Non-pigmented ciliary epithelial cell (primary cell): ENCODE results near the gene SLC16A11.
"Not testable (repeated sequence)": the region's sequence is repeated elsewhere in the genome, so short reads cannot be mapped to it uniquely, and the experiment has no call there.

Source experiments
- DNase-seq: peaks from one replicate; pipeline ENCODE4 v3.0.0-alpha.2; 2010; ENCODE audit warnings: low read depth

The SLC16A11 gene, protein sequence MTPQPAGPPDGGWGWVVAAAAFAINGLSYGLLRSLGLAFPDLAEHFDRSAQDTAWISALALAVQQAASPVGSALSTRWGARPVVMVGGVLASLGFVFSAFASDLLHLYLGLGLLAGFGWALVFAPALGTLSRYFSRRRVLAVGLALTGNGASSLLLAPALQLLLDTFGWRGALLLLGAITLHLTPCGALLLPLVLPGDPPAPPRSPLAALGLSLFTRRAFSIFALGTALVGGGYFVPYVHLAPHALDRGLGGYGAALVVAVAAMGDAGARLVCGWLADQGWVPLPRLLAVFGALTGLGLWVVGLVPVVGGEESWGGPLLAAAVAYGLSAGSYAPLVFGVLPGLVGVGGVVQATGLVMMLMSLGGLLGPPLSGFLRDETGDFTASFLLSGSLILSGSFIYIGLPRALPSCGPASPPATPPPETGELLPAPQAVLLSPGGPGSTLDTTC

DNA sequence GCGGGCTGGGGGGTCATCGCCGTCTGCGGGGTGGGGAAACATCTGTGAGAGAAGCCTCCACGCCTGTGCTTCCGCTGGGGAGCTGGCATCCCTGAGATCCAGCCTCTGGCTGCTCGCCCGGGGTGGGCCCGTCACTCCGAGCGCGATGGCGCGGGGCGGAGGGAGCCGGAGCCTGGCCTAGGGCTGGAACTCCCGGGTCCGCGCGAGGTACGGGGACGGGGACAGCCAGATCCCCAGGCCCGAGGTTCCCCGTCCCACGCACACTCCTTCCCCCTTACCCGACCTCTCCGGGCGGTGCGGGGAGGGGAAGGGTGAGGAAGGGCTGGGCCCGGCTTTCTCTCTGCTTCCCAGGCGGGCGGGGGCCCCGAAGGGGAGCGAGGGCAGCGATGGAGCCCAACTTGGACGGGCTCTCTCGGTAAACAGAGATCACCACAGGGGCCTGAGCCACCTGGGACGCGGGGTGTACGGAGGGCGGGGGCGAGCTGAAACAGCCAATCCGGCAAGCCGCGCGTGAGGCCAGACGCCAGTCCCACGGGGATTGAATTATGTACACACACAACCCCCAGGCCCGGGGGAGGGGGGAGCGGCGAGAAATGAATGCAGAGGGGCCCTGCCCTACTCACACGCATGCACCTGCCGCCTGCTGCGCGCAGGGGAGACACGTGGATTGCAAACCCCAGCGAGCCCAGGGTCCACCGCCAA lies at the start of gene SLC16A11:
TSS of gene SLC16A11 (minus strand) at position 596 of the 702 bp plus-strand sequence. CDS start at position 17, 579 bp downstream.
- DNase-seq = no peak

DNA sequence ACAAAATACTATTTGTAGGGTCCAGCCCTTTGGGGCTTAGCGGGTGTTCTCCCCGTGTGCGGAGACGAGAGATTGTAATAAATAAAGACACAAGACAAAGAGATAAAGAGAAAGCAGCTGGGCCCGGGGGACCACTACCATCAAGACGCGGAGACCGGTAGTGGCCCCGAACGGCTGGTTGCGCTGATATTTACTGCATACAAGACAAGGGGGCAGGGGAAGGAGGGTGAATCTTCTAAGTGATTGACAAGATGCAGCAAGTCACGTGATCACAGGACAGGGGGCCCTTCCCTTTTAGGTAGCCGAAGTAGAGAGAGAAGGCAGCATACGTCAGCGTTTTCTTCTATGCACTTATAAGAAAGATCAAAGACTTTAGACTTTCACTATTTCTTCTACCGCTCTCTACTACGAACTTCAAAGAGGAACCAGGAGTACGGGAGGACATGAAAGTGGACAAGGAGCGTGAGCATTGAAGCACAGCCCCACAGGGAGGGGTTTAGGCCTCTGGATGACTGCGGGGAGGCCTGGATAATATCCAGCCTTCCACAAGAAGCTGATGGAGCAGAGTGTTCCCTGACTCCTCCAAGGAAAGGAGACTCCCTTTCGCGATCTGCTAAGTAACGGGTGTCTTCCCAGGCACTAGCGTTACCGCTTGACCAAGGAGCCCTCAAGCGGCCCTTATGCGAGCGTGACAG lies 47.6 kb upstream of the SLC16A11 start:
- DNase-seq = not testable (repeated sequence)

DNA sequence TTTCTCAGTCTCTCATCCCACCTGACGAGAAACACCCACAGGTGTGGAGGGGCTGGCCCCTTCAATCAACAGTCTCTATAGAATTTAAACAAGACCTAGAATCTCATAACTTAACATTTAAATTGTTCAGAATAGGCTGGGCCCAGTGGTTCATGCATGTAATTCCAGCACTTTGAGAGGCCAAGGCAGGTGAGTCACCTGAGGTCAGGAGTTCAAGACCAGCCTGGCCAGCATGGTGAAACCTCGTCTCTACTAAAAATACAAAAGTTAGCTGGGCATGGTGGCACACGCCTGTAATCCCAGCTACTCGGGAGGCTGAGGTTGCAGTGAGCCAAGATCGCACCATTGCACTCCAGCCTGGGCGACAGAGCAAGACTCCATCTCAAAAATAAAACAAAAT lies 45.7 kb upstream of the SLC16A11 start:
- not testable (repeated sequence) for DNase-seq

DNA sequence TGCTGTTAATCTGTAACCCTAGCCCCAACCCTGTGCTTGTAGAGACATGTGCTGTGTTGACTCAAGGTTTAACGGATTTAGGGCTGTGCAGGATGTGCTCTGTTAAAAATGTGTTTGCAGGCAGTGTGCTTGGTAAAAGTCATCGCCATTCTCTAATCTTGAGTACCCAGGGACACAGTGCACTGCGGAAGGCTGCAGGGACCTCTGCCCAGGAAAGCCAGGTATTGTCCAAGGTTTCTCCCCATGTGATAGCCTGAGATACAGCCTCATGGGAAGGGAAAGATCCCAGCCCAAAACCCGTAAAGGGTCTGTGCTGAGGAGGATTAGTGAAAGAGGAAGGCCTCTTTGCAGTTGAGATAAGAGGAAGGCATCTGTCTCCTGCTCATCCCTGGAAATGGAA lies 44.5 kb upstream of the SLC16A11 start:
- DNase-seq = not testable (repeated sequence)

DNA sequence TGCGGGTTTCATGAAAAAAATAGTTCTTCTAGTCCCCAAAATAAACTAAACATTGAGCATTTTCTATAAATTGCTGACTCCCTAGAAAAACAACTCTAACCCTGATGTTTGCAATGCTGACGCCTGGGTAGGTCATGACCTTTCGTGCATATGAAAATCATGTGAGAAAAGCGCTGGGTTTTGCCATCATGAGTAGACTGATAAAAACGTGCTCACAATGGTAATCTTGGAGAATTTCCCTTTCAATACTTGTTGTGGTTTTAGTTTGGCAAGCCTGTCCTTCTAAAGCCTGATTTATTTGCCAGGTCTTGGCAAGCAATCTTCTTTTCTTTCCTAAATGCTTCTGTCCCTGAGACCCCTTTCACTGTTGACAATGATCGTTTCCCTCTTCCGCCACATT lies 40.2 kb upstream of the SLC16A11 start:
- DNase-seq = no peak

DNA sequence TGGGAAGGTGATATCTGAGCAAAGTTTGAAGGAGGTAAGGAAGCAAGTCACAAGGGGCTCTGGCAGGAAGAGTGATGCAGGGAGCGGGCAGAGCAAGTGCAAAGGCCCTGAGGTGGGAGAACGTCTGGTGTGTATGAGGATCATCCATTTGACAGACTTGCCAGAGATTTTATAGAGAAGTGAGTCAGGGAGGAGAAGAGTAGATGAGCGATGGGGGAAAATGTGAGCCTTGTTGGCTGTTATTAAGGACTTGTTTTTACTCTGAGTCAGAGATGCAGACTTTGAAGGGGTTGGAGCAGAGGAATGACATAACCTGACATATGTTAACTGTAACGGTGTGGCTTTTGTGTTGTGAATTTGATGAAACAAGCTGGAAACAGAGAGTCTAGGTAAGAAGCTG lies 39.7 kb upstream of the SLC16A11 start:
- no peak for DNase-seq

DNA sequence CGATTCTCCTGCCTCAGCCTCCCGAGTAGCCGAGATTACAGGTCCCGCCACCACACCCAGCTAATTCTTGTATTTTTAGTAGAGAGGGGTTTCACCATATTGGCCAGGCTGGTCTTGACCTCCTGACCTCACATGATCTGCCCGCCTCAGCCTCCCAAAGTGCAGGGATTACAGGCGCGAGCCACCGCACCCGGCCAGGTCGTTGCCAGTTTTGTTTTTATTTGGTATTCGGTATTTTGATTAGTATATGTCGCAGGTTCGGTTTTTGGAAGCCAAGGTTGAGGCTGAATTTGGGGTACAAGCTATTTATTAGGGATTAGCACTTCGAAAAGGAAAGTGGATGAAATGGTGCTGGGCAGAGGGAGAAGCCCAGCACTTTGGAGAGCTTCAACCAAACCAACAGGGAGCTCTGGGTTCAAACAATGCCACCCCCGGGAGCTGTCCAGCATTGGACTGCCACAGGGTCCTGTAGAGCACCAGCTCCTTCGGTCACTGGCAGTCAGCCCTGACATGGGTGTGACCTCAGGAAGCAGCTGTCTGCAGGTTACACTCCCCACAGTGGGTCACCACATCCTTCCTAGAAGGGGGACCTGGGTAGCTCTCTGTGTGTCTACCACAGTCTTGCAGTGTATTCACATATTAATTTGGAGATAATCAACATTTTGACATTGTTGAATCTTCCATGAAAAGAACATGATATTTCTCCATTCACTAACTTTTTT lies 37.6 kb upstream of the SLC16A11 start:
- no peak for DNase-seq

DNA sequence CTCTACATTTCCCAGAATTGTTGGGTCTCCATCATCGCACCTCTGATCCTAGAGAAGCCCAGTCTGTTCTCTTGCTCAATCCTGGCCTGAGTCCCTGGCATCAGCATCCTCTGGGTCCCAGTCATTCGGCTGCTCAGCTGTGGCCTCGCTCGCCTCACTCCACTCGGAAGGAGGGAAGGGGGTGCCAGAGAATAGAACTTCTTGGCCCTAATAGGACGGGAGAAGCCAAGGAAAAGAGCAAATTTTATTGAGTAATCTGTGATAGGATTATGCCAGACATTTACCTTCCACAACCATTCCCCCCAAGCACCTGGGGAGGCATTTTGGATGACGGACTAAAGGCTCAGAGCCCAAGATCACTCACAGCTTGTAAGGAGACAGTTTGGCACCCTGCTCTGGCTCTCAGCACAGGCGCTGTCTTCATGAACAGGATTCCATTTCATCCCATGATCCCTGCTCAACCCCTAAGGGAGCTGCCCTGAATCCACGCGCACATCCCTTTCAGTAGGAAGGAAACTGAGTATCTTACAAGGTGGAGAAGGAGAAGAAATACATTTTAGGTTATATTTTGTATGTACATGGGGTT lies 36.7 kb upstream of the SLC16A11 start:
- no peak for DNase-seq

DNA sequence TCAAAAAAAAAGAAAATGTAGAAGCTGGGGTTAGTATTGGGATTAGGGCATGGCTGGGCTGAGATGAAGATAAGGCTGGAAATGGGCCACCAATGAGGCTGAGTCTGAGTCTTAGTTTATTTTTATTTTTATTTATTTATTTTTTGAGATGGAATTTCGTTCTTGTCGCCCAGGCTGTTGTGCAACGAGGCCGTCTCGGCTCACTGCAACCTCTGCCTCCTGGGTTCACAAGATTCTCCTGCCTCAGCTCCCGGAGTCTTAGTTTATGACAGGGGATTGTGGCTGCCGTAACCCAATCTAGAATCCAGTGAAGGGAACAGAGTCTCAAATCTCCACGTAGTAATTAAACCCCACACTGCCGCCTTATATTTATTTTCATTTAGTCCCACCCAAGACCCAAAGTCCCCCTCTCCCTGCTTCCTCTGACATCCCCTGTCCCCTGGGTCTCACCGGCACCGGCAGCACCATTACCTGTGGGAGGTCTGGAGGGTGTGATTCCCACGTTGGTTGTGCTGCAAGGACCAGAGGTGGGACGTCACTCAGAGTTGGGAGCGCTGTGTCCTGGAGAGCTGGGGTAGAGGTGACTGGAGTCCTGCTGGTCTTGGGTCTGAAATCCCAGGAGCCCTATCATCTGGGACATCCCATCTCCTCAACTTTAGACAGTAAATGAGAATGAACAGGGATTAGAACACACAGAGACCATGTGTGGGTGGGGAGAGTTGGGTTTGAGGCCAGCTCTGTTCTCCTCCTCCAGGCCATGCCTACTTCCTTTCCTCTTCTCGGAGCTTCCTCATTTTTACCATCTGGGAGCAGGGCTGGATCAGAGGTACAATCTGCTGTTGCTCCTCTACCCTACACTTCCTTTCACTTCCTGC lies 35.9 kb upstream of the SLC16A11 start, which contains the start of gene CLEC10A:
TSS of gene CLEC10A (minus strand) at position 671 of the 875 bp plus-strand sequence. CDS start 1,439 bp downstream, outside the sequence.
- no peak for DNase-seq

DNA sequence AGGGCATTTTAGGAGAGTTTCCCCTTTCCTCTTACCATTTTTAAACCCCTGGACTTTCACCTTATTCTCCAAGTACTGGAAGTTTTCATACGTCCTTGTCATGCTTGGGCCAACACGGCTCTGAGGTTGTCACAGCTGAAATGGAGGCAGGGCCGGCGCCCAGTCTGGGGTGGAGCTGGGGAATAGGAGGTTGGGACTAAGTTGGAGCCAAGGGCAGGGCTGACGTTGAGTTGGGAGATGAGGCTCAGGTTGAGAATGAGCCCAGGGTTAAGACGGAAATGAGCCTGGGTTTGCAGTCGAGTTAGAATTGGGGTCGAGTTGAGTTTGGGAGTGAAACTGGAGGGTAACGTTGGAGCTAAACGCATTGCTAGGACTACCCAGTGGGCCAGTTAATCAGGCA lies 34.8 kb upstream of the SLC16A11 start:
- DNase-seq = no peak

DNA sequence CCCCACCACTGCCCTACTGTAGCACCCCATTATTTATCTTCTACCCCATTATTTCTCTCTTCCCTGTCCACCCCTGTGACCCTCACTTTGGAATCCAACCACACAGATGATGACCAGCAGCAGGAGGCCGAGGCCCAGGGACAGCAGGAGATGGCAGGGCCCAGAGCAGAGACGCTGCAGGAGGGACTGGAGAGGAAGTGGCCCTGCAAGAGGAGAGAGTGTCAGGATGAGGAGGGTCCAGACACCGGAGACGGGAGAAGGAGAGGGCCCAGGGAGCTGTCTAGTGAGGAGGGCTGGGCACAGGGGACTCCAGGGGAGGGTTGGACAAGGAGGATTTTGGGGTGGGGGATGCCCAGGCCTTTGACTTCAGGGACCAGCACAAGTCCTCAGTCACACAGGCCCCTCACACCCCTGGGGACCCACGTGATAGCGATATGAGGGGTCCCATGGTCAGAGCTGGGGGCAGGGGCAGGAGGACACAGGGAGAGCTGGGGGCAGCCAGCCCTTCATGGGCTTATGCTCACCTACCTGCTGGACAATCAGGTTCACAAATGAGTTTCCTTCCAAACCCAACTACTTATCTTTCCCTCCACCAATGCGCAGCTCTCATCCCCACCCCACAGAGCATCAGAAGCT lies 34.1 kb upstream of the SLC16A11 start:
- no peak for DNase-seq

DNA sequence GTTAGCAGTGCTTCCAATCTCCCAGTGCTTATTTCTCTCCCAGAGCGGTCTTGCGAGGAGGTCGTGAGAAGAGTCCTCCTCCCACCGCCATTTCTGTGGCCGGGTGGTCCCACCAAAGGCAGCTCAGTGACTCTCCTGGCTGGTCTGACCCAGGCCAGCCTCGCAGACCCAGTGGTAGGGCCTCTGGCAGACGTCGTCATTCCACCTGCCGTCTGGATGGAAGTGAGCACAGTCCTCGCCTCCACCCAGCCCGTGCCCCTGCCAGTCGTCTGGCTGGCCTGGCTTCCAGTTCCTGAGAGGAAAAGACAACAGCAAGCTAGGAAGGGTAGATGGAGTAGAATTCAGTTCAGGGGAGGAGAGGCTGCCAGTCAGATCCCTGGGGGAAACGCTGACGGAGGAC lies 31.0 kb upstream of the SLC16A11 start:
- DNase-seq = no peak

DNA sequence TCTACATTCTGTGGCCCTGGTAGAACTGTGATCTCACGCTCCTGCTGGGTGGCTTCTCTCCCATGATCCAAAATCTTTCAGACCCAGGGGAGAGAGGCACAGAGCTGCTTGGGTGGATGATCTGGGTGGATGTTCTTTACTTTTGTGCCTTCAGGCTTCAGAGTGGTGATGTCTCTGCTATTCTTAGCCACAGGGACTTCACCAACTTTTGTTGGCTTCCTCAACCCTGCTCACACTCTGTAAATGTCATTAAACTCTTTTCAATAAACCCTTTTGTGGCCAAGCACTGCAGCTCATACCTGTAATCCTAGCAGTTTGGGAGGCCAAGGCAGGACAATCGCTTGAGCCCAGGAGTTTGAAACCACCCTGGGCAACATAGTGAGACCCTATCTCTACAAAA lies 28.5 kb upstream of the SLC16A11 start:
- no peak for DNase-seq

DNA sequence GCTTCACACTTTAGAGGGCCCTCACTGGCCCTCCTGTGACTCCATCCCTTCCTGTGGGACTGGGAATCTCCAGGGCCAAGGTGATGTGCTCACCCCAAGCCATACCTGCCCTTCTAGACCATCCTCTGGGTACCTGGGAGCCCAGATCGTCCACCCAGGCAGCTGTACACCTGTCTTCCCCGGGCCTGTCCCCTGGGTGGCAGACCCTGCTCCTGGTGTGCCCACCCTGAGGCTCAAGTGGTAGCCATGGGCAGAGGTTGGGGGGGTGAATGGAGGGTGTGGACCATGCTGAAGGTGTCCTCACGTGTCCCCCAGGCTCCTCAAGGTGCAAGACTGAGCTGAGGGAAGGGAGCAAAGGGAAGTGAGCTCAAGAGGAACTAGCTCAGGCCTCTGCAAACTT lies 26.8 kb upstream of the SLC16A11 start:
- DNase-seq = no peak

DNA sequence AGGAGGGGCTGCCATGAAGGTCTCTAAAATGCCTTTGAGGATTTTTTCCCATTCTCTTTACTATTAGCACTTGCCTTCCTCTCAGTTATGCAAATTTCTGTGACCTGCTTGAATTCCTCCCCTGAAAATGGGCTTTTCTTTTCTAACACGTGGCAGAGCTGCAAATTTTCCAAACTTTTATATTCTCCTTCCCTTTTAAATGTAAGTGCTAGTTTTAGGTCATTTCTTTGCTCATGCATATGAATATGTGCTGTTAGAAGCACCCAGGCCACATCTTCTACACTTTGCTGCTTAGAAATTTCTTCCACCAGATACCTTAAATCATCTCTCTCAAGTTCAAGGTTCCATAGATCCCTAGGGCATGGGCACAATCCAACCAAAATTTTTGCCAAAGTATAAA lies 24.4 kb upstream of the SLC16A11 start:
- DNase-seq = no peak

DNA sequence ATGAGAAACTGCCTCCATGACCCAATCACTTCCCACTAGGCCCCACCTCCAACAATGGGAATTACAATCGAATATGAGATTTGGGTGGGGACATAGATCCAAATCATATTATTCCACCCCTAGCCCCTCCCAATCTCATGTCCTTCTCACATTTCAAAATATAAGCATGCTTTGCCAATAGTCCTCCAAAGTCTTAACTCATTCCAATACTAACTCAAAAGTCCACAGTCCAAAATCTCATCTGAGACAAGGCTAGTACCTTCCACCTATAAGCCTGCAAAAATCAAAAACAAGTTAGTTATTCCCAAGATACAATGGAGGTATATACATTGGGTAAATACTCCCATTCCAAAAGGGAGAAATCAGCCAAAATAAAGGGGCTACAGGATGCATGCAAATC lies 23.3 kb upstream of the SLC16A11 start:
- no peak for DNase-seq

DNA sequence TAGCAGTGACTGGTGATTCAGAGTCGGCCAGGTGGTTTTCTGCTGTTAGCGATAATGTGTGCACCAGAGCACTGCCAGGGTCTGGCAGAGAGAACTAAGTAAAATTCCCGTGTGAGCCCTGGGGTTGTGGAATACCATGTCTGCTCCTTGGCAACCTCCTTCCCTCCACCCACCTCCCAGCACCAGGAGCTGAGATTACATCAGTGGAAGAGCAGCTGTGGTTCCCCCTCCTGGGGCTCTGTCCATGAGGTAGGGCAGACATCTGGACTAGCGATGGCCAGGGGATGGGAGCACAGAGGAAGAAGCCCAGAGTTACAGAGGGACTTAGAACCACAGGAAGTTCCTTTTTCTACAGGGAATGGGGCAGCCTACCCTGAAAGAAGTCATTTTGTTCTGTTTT lies 20.4 kb upstream of the SLC16A11 start:
- DNase-seq = no peak

DNA sequence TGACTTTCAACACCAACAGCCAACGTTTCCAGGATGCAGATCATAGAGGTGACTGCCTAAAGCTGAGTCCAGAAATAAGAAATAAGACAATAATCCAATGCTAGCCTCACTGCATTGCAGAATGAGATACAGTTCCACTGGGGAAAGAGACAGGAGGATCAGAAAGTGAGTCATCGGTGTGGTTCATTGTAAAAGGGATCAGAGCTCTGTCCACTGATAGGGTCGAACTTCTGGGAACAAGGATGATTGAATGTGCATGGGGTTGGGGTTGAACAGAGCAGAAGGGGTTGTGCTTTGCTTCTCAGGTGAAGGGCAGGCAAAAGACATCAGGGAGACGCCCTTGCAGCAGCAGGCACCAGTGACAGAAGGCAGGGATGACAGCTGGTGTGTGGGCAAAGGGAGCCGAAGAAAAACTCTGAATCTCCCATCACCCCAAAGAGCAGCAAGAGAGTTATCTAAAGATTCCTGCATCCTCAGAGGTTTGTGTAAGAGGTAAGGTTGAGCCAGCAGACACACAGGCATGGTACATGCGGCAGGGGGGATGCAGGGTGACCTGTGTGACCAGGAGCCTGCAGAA lies 19.7 kb upstream of the SLC16A11 start:
- no peak for DNase-seq

DNA sequence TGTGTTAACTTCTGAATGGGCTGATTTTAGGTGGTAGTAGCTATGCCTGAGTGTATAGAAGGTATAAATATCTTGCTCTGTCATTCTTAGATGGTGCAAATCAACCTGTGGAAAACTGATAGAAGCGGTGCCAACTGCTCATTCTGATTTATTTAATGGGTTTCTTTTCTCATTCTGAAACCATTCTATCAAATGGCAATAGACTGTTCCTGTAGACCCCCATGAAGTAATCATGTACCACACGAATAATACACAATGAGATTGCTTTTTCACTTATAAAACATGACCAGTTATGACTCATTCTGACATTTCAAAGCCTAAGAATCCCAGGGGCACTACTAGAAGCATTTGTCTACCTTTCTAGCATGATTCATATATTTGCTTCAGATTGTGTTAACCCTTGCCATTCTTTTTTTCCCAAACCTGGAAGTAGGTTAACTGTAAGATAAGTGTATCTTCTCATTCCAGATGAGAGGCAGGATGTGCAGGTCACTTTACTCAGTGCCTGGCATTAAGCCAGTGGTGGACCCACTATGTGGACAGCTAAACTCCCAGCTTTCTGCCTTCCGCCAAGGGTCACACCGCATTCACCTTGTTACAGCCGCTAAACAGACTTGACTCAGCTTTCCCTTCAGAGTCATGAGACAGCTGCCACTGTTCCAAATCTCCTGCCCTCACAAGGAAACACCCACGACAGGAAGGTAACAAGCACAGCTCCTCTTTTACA lies 16.4 kb upstream of the SLC16A11 start:
- peak; percentile 56 for DNase-seq
